ENCODE data around the gene LTBP1.

GRCh38 chr2:33024758-33025157 is 78.0 kb downstream of the LTBP1 start:
- no peak for TF ChIP-seq CTCF (IDR thresholded peaks at IDR 0.05)
- TF ChIP-seq POLR2A (IDR thresholded peaks at IDR 0.05): no peak
- no peak for TF ChIP-seq POLR2AphosphoS5 (IDR thresholded peaks at IDR 0.05)
